GM12878 (cell line): ENCODE results near the gene PTPN2. TPM values are rescaled to one million over a fixed set of nuclear protein-coding genes. Genes with fewer than 3 reads are reported as not detected.

ENCODE experiments used
- ATAC-seq: fragments of 200-7000 bp; cut with Tn5 transposase; 3 replicates; pipeline ENCODE4 v1.9.1; 2020; ENCODE audit warnings: mild to moderate bottlenecking, moderate library complexity
- BruUV-seq: library from RNA; stranded (reverse); fragments of 400-500 nt; replicated peaks from 2 replicates; lab custom pipeline; 2021; lab: Mats Ljungman, UMichigan
- CTCF ChIA-PET: fragments of 300-600 bp; sonication (Branson Sonifier 250); formaldehyde crosslinking; extraction: SDS; loops from one replicate; lab custom pipeline; 2021; ENCODE audit warnings: inconsistent platforms; lab: Yijun Ruan, JAX
- POLR2A ChIA-PET: fragments of 350-600 bp; formaldehyde crosslinking; extraction: SDS; loops from one replicate; lab custom pipeline; 2021; ENCODE audit warnings: inconsistent platforms; lab: Charles Lee
- RAD21 ChIA-PET: fragments of 300-600 bp; sonication (Branson Sonifier 250); formaldehyde crosslinking; loops from one replicate; lab custom pipeline; 2023; ENCODE audit warnings: antibody characterized with exemption; ENCODE audit not compliant: unreplicated experiment; lab: Charles Lee
- SMC1A ChIA-PET: fragments of 300-600 bp; sonication (Branson Sonifier 250); formaldehyde crosslinking; loops from one replicate; lab custom pipeline; 2023; ENCODE audit not compliant: unreplicated experiment, uncharacterized antibody; lab: Charles Lee
- DNase-seq: peaks from one replicate; pipeline ENCODE4 v3.0.0-alpha.2; 2011; ENCODE audit warnings: low read depth, low spot score
- FAIRE-seq: peaks from 3 replicates; lab custom pipeline; 2011; peaks lifted over from hg19 to GRCh38; lab: Jason Lieb, UNC
- H2AFZ ChIP-seq: 2 replicates; pipeline ENCODE4 v1.6.0; 2011; ENCODE audit warnings: low read depth, low read length, control low read depth; ENCODE audit not compliant: control insufficient read depth
- H3K27ac ChIP-seq: 2 replicates; pipeline ENCODE4 v1.5.1; 2011; ENCODE audit warnings: control low read depth; ENCODE audit not compliant: control insufficient read depth, insufficient read depth
- H3K27me3 ChIP-seq, 2 experiments: replicated peaks in 1 of 2; 2 replicates each; pipeline versions ENCODE4 v1.6.0 to v1.6.1; 2011; ENCODE audit warnings: low read length in 1 of 2; ENCODE audit not compliant: control insufficient read depth in 2 of 2, insufficient read depth in 2 of 2
- H3K36me3 ChIP-seq, 2 experiments: 2 replicates each; pipeline ENCODE4 v1.5.1; 2011; ENCODE audit warnings: low read length in 1 of 2; ENCODE audit not compliant: control insufficient read depth in 2 of 2, insufficient read depth in 2 of 2
- H3K4me1 ChIP-seq: 2 replicates; pipeline ENCODE4 v1.6.1; 2011; ENCODE audit warnings: mild to moderate bottlenecking, low read length, moderate library complexity, mixed read lengths; ENCODE audit not compliant: control insufficient read depth, insufficient read depth
- H3K4me2 ChIP-seq: 2 replicates; pipeline ENCODE4 v1.6.0; 2011; ENCODE audit warnings: control low read depth; ENCODE audit not compliant: control insufficient read depth, insufficient read depth
- H3K4me3 ChIP-seq: fragments of 200-600 bp; sonication (generic); 2 replicates; pipeline ENCODE4 v1.5.1; 2016
- H3K79me2 ChIP-seq: 2 replicates; pipeline ENCODE4 v1.6.0; 2011; ENCODE audit warnings: low read length; ENCODE audit not compliant: control insufficient read depth, insufficient read depth
- H3K9ac ChIP-seq: 2 replicates; pipeline ENCODE4 v1.8.0; 2011; ENCODE audit warnings: low read length, control low read depth, mixed read lengths; ENCODE audit not compliant: control insufficient read depth, insufficient read depth
- H3K9me3 ChIP-seq: replicated peaks from 3 replicates; pipeline ENCODE4 v1.5.1; 2011; ENCODE audit warnings: mild to moderate bottlenecking, low read length; ENCODE audit not compliant: control insufficient read depth, insufficient read depth
- H4K20me1 ChIP-seq: 2 replicates; pipeline ENCODE4 v1.6.0; 2011; ENCODE audit not compliant: control insufficient read depth, insufficient read depth
- CHD4 ChIP-seq: fragments of 200-600 bp; sonication (generic); IDR thresholded peaks from 2 replicates; pipeline ENCODE4 v1.6.1; 2016; ENCODE audit warnings: mild to moderate bottlenecking
- CREM ChIP-seq: IDR thresholded peaks from 2 replicates; pipeline ENCODE4 v1.6.1; 2014; ENCODE audit warnings: antibody characterized with exemption, low read depth
- DPF2 ChIP-seq: fragments of 450-650 bp; IDR thresholded peaks from 2 replicates; pipeline ENCODE4 v1.6.1; 2017; ENCODE audit warnings: mild to moderate bottlenecking
- EED ChIP-seq: sonication (generic); IDR thresholded peaks from 2 replicates; pipeline ENCODE4 v1.6.1; 2016; ENCODE audit warnings: antibody characterized with exemption, low read depth
- POLR2AphosphoS2 ChIP-seq: IDR thresholded peaks from 2 replicates; pipeline ENCODE4 v1.6.1; 2011; ENCODE audit warnings: low read depth, mild to moderate bottlenecking, low read length, improper control_type of control experiment, moderate library complexity
- RAD51 ChIP-seq: fragments of 450-650 bp; IDR thresholded peaks from 2 replicates; pipeline ENCODE4 v1.6.1; 2016; ENCODE audit warnings: moderate library complexity, mild to moderate bottlenecking, inconsistent platforms
- RCOR1 ChIP-seq: conservative IDR thresholded peaks from 2 replicates; pipeline ENCODE4 v1.6.1; 2012; ENCODE audit warnings: low read depth, low read length, improper control_type of control experiment
- RUNX3 ChIP-seq: IDR thresholded peaks from 2 replicates; pipeline ENCODE4 v1.6.1; 2012; ENCODE audit warnings: low read length, inconsistent platforms
- SP1 ChIP-seq: IDR thresholded peaks from one replicate; pipeline ENCODE4 v1.6.1; 2011; ENCODE audit warnings: low read depth, low read length
- SUPT20H ChIP-seq: IDR thresholded peaks from 2 replicates; pipeline ENCODE4 v1.6.1; 2011; ENCODE audit warnings: low read depth, mild to moderate bottlenecking, low read length, moderate library complexity, borderline replicate concordance; ENCODE audit not compliant: control insufficient read depth
- ZBED1 ChIP-seq: IDR thresholded peaks from 2 replicates; pipeline ENCODE4 v1.6.1; 2016; ENCODE audit warnings: borderline replicate concordance
- ZBTB11 ChIP-seq: fragments of 450-650 bp; formaldehyde crosslinking; IDR thresholded peaks from 2 replicates; pipeline ENCODE4 v1.5.0; 2022; ENCODE audit warnings: mild to moderate bottlenecking, missing genetic modification characterization
- WGBS: methylation state at CpG from one replicate; pipeline ENCODE4 v1.1.6; 2016; ENCODE audit warnings: low lambda C conversion rate; ENCODE audit not compliant: insufficient replicate concordance, insufficient coverage; ENCODE audit errors: missing lambda C conversion rate; 5-methylcytosine and 5-hydroxymethylcytosine counted together
- in situ Hi-C: fragments of 300-500 bp; cut with MboI; formaldehyde crosslinking; loops from 9 replicates; pipeline ENCODE4 v1.14.3; 2018; ENCODE audit warnings: mixed read lengths
- intact Hi-C: fragments of 100-400 bp; cut with micrococcal nuclease; formaldehyde crosslinking; loops from one replicate; pipeline ENCODE4 v1.14.2; 2022; ENCODE audit not compliant: unreplicated experiment
- polyA plus RNA-seq, 11 experiments: library from polyadenylated mRNA; depleted of rRNA in 4 of 11; unstranded in 6 of 11; stranded (reverse) in 5 of 11; fragments of >200 nt; fragmentation: Nextera tagmentation in 4 of 11; fragmentation: Illumina TruSeq in 1 of 11; extraction: Ambion mirVana in 4 of 11; extraction: Trizol in 1 of 11; gene quantifications; 1 replicate in 1 of 11; 2 replicates in 10 of 11; pipeline versions ENCODE4 v1.2.1 to v1.2.3, GENCODE V29; 2011 to 2016; ENCODE audit warnings: inconsistent platforms in 2 of 11, missing spikeins in 2 of 11, low read depth in 1 of 11
- total RNA-seq, 4 experiments: library from RNA; depleted of rRNA in 3 of 4; stranded (reverse); fragments of >200 nt in 3 of 4; fragmentation: Illumina TruSeq in 1 of 4; extraction: Trizol in 1 of 4; gene quantifications; 2 replicates each; pipeline versions ENCODE4 v1.2.1 to v1.2.3, GENCODE V29; 2013 to 2021

The PTPN2 gene
- total and polyA plus RNA-seq, 10 of the 15 experiments (the other 5 are each of a cell fraction or from before 2014, with no cell fraction given), result 46.5 to 86.7 (median 64.6) TPM

GRCh38 chr18:12768625-12769024, 115.4 kb downstream of the PTPN2 start:
- H3K4me1 ChIP-seq, result no peaks in the 10 kb centered on the region
- intact Hi-C loops (loop anchor here (10.0 kb wide), 1 partner anchor 56 kb away; no protein-coding TSS in a partner anchor), in situ Hi-C loops (no loop called here)
- ChIA-PET POLR2A (no interaction called here), CTCF (interaction anchor here (0.6 kb wide), 1 partner anchor 25 kb away, joined by 3 read pairs; no protein-coding TSS in a partner anchor), SMC1A (interaction anchor here (0.9 to 1.4 kb wide), 2 partner anchors 123 to 135 kb away, joined by 3 to 5 read pairs; no protein-coding TSS in a partner anchor), RAD21 (no interaction called here)
- WGBS, result 33% methylated on average over 3 of the region's 3 CpGs
- no peaks in the 10 kb centered on the region; a peak in 2 of 4 replicates for H3K27me3 ChIP-seq
- no peak overlapping the region for H3K27ac ChIP-seq
- no peak for DNase-seq
- H3K79me2 ChIP-seq, result no peaks in the 10 kb centered on the region
- no peak overlapping the region for H2AFZ ChIP-seq
- H3K36me3 ChIP-seq, result no peaks in the 10 kb centered on the region
- H3K9ac ChIP-seq, result no peak overlapping the region
- TF ChIP-seq ZBED1 (no peak), SUPT20H (no peak)
- H3K4me3 ChIP-seq, result no peak overlapping the region
- no peak for ATAC-seq
- no peak overlapping the region for H3K4me2 ChIP-seq
- no TSS peak for BruUV-seq
- no peaks in the 10 kb centered on the region for H4K20me1 ChIP-seq
- H3K9me3 ChIP-seq, result no peaks in the 10 kb centered on the region
- no peak for FAIRE-seq

GRCh38 chr18:12767580-12768155, 116.4 kb downstream of the PTPN2 start:
- 51% methylated on average over 9 of the region's 9 CpGs for WGBS
- Histone ChIP-seq H3K4me2 (no peak overlapping the region), H3K9me3 (no peaks in the 10 kb centered on the region), H3K27ac (no peak overlapping the region), H2AFZ (no peak overlapping the region), H3K36me3 (no peaks in the 10 kb centered on the region), H3K4me3 (no peak overlapping the region), H3K79me2 (no peaks in the 10 kb centered on the region), H4K20me1 (no peaks in the 10 kb centered on the region), H3K9ac (no peak overlapping the region), H3K27me3 (no peaks in the 10 kb centered on the region; a peak in 1 of 4 replicates), H3K4me1 (no peaks in the 10 kb centered on the region)
- FAIRE-seq (no peak), ATAC-seq (no peak), DNase-seq (no peak)
- ChIA-PET POLR2A (interaction anchor here (1.0 kb wide), 1 partner anchor 8 kb away, joined by 3 read pairs; no protein-coding TSS in a partner anchor), SMC1A (interaction anchor here (1.0 kb wide), 1 partner anchor 36 kb away, joined by 3 read pairs; no protein-coding TSS in a partner anchor), RAD21 (no interaction called here), CTCF (interaction anchor here (1.4 kb wide), 1 partner anchor 126 kb away, joined by 4 read pairs; no protein-coding TSS in a partner anchor)
- intact Hi-C loops, result loop anchor here (10.0 kb wide), 1 partner anchor 57 kb away; no protein-coding TSS in a partner anchor
- BruUV-seq, result no TSS peak
- in situ Hi-C loops, result no loop called here
- TF ChIP-seq SP1 (no peak), DPF2 (no peak), CREM (no peak), RAD51 (no peak), ZBTB11 (CRISPR knock-in tag) (no peak), EED (no peak), POLR2AphosphoS2 (no peak), RCOR1 (no peak), CHD4 (no peak), RUNX3 (no peak)
